HG02571 (cell line): Measurements from ENCODE around the gene RAD23A.
"Not testable (repeated sequence)": the region's sequence is repeated elsewhere in the genome, so short reads cannot be mapped to it uniquely, and the experiment has no call there.

Source experiments
- ATAC-seq: cut with Tn5 transposase; IDR thresholded peaks from one replicate; pipeline ENCODE4 v1.9.1; 2021; ENCODE audit warnings: mild to moderate bottlenecking, moderate library complexity; ENCODE audit not compliant: unreplicated experiment

Gene RAD23A

DNA sequence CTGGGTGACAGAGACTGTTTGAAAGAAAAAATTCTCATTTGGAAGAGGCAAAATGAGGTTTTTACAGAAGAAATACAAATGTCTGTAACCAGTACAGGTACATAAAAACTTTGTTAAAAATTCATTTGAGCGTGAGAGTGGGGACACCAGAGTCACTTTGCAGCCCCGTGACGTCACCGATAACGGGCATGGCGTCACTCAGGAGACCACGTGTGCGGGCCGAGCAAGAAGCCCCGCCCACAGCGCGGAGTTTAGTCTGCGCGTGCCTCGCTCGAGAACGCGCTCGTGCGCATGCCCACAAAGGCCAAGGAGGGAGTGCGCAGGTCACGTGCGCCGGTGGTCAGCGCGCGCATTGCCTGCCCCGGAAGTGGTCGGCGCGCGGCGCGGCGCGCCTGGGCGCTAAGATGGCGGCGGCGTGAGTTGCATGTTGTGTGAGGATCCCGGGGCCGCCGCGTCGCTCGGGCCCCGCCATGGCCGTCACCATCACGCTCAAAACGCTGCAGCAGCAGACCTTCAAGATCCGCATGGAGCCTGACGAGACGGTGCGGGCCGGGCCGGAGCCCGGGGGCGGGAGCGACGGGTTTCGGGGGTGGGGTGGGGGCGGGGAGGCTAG, at the start of gene RAD23A:
Gene RAD23A, plus strand, starts transcription at position 384 of the 613 bp plus-strand sequence. Its CDS starts 87 bp downstream, at position 471.
- ATAC-seq: peak; percentile 70

DNA sequence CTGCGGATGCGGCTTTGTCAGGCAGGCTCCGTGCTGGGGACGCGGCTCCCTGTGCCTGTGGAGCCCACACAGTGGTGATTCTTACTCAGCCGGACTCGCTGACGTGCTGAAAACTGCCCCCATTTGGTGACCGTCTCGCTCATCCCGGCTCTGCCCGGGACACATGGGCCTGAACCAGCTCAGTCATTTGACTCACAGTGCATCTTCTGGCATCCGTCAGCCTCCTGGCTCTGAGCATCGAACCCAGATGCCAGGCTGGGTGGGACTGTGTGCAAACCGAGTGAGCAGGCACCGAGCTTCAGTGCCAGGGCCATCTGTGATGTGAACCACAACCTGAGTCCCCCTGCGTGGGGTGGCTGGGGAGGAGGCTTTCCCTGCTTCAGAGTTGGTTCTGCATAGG, 49.2 kb upstream of the RAD23A start:
- no peak for ATAC-seq

DNA sequence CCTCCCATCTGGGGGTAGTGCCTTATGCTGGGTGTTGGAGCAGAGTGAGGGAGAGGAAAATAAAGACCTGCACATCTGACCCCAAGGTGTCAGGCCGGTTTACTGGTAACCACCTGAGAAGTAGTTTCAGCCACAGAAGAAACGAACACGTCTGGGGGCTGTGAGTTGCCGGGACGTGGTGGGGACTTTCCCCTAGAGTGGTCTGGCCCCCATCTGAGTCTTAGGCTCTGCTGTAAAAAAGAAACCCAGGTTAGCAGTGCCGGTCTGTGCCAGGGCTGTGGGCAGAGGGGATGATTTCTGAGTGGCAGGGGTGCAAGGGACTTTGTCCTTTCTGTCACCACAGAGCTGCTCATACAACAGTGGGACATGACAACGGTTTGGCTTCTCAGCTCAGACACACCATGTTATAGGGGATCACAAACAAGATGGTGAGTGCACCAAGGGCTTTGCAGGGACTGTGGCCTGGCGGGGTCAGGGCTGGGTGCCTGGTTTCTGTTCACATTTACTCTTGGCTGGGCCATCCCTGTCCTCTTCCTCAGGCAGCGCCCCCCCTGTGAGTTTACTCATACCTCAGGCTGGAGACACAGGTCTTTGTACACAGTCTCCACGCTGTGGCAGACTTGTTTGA, 45.7 kb upstream of the RAD23A start:
- ATAC-seq: peak; percentile 76

- ATAC-seq: no peak
Measured at GRCh38 chr19:12907166-12907565, 38.5 kb upstream of the RAD23A start.

DNA sequence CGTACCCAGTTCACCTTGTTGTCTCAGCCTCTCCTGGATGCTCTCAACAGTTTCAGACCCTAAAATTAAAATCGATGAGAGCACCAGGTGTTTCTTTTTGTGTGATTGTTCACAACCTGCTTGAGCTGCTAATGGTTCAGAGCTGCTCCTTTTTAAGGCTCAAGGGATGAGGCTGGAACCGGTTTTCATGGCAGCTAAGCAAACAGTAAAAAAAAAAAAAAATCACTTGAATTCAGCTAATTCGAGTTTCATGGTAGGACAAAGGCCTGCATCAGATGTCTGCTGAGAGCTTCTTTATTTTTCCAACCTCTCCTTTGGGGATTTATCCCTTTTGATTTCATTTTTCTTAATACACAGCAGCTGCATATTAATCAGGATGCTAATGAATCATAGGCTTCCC, 33.1 kb upstream of the RAD23A start:
- ATAC-seq: no peak

DNA sequence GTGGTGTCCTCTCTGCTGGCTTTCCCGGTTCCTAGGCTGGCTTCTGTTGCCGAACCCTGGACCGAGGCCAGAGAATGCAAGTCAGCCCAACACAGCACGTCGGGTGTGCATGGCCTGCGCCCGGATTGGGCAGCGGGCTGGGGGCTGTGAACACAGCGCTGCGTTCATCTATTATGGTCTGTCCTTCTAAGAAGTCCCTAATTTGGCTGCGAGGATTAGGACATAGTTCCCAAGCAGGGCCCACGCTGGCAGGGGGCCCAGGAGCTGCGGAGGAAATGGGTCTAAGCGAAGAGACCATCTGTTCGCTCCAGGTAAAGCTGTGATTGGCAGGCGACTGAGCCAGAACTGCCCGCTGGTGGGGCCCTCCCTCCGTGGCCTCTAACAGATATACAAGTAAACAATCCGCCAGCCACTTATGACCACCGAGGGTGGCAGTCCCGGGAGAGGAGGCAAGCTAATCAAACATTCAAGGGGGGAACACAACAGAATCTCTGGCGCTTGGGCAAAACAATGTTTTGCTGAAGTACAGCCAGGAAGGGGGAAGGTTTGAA, 32.6 kb upstream of the RAD23A start:
- ATAC-seq: no peak

- no peak for ATAC-seq
Measured at GRCh38 chr19:12913851-12914690, 31.6 kb upstream of the RAD23A start.

GRCh38 chr19:12915860-12916259, 29.8 kb upstream of the RAD23A start:
- not testable (repeated sequence) for ATAC-seq

- no peak for ATAC-seq
Measured at GRCh38 chr19:12918253-12918652, 27.4 kb upstream of the RAD23A start.

- no peak for ATAC-seq
Measured at GRCh38 chr19:12921047-12921446, 24.6 kb upstream of the RAD23A start.

GRCh38 chr19:12922959-12923358, 22.7 kb upstream of the RAD23A start:
- ATAC-seq: no peak

DNA sequence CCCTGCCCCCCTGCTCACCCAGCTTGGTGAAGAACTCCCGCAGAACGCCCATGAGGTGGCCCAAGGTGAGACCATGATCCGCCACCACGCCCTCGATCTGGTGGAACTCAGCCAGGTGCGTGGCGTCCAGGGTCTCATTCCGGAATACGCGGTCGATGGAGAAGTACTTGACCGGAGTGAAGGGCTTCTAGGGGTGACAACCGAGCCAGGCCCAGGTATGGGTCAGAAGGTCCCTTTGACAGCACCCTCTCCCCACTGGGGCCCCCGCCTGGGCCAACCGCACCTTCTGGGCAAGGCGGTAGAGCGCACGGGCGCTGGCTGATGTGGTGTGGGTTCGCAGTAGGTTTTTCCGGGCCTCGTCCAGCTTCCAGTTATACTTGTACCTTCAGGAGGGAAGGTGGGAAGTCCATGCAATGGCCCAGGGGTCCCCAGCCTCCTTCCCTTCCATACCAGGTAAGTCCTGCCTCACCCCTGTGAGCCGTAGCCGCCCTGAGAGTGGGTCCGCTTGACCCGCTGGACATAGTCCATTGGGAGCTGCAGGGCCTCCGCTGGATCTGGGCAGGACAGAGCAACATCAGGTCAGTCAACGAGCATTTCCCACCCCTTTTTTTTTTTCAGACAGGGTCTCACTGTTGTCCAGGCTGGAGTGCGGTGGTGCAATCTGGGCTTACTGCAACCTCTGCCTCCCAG, 20.9 kb upstream of the RAD23A start:
- no peak for ATAC-seq

DNA sequence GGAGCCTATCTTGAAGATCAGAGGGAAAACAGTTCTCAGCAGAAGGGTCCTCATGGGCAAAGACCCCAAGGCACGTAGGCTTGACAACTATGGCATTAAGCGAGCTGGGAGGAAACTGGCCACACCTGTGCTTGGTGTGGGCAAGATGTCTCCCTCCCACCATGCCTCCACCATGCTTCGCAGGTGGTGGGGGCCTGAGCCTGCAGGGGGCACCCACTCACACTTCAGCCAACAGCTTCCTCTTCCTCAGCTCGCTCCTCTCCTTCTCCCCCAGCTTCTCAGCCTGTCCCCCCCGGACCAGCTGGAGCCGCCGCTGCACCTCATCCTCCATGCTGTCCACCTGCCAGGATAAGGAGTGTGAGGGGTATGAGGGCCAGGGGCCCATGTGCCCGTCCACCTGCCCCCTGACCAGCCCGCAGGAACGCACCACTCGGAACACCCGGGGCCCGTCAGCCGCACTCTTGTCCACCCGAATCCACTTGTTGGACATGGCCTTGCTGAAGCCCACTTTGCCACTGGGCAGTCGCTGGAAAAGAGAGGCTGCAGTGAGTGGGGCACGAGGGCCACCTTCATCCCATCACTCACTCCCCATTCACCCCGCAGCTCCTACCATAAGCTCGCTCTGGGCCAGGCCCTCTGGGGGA, 15.5 kb upstream of the RAD23A start:
- no peak for ATAC-seq

GRCh38 chr19:12932392-12933286, 13.0 kb upstream of the RAD23A start:
- ATAC-seq: no peak

- ATAC-seq: no peak
Measured at GRCh38 chr19:12933287-12934072, 12.2 kb upstream of the RAD23A start, which contains the start of gene FARSA. Gene FARSA (minus strand): TSS chr19:12933711. CDS start chr19:12933696, 15 bp downstream.

- no peak for ATAC-seq
Measured at GRCh38 chr19:12935071-12935470, 10.6 kb upstream of the RAD23A start.

DNA sequence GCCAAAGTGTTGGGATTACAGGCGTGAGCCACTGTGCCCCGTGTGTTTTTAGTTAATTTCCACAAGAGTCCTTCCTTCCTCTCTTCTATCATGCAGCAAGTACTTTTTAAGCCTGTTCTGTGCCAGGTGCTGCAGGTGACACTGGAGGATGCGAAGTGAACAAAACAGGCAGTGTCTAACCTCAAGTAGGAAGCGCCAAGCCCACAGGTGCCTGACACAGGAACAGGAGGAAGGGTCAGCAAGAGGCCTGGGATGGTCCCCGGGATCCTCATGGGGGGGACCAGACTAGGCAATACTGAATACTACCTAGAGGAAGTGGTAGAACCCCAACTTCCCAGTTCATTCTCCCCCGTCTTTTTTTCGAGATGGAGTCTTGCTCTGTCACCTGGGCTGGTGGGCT, 9.1 kb upstream of the RAD23A start:
- ATAC-seq: no peak

DNA sequence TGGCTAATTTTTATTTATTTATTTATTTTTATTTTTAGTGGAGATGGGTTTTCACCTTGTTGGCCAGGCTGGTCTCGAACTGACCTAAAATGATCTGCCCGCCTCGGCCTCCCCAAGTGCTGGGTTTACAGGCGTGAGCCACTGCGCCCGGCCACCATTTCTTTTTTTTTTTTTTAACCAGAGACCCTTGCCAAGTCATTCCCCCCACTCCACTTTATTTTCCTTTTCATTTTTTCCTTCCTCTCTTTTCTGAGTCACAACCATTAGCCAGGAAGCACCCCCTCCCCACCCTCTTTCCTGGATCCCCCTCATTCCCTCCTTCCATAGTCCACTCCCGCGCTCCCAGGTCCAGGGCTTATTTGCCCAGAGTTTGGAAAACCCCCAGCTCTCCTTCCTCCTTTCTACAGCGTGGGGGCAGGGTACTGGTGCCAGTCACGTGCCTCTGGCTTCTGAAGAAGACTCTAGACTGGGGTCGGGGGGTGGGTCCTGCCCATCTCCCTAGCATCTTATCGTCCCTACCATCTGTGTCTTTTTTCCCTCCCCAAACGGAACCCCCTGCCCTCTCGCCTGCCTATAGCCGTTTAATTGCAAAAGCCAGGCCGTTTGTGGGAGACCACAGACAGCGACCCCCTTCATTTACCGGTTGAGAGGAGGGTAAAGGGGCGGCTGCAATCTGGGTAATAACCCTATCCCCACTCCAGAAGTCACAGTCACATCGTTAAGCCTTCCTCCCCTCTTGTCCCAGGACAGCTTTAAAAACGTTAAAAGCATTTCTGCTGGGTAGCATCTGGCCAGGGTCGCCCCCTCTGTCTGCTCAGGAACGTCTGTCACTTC, 8.4 kb upstream of the RAD23A start:
- no peak for ATAC-seq
